CD4-positive, alpha-beta T cell treated with Interleukin-17A for 4 hours (primary cell): Measurements from ENCODE around the gene XPA.

Experiments used
- DNase-seq: peaks from one replicate; pipeline ENCODE4 v3.0.0-alpha.2; 2020; ENCODE audit warnings: mixed read lengths

Gene XPA

GRCh38 chr9:97647996-97648395, 49.1 kb downstream of the XPA start:
- no peak for DNase-seq

- DNase-seq: no peak
Observed at GRCh38 chr9:97645720-97646119, 51.4 kb downstream of the XPA start.

- DNase-seq: no peak
Observed at GRCh38 chr9:97640325-97640724, 56.8 kb downstream of the XPA start.

GRCh38 chr9:97638666-97639065, 58.5 kb downstream of the XPA start:
- no peak for DNase-seq

- no peak for DNase-seq
Observed at GRCh38 chr9:97636903-97637302, 60.2 kb downstream of the XPA start.

- DNase-seq: no peak
Observed at GRCh38 chr9:97635026-97635425, 62.1 kb downstream of the XPA start.

- no peak for DNase-seq
Observed at GRCh38 chr9:97633859-97634490, 63.2 kb downstream of the XPA start.

GRCh38 chr9:97632985-97633858, 63.9 kb downstream of the XPA start, which contains the start of the genes NCBP1 and TSTD2:
Gene NCBP1, plus strand, starts transcription at chr9:97633821. Its CDS starts 61 bp downstream, at chr9:97633882.
Gene TSTD2, minus strand, starts transcription at chr9:97633368. Its CDS starts 5,806 bp downstream, at chr9:97627562.
- peak; percentile 97 for DNase-seq

GRCh38 chr9:97632248-97632984, 64.7 kb downstream of the XPA start:
- DNase-seq: peak; percentile 34

- DNase-seq: no peak
Observed at GRCh38 chr9:97630591-97630990, 66.5 kb downstream of the XPA start.

- DNase-seq: no peak
Observed at GRCh38 chr9:97629156-97629555, 68.0 kb downstream of the XPA start.

GRCh38 chr9:97628668-97629067, 68.5 kb downstream of the XPA start:
- DNase-seq: no peak

GRCh38 chr9:97627624-97628023, 69.5 kb downstream of the XPA start:
- DNase-seq: no peak

GRCh38 chr9:97625620-97626019, 71.5 kb downstream of the XPA start:
- no peak for DNase-seq
